HepG2 (cell line): Measurements from ENCODE around the gene NFATC3. TPM values are rescaled to one million over a fixed set of nuclear protein-coding genes. Genes with fewer than 3 reads are reported as not detected.

Source experiments
- DR1 ChIP-seq: sonication (generic); formaldehyde crosslinking; IDR thresholded peaks from 2 replicates; pipeline ENCODE4 v1.8.0; 2021; ENCODE audit warnings: mild to moderate bottlenecking, missing genetic modification reagents, inconsistent platforms
- FOXA3 ChIP-seq: IDR thresholded peaks from 2 replicates; pipeline ENCODE4 v1.6.1; 2016; ENCODE audit warnings: missing genetic modification reagents, missing compliant biosample characterization
- SKI ChIP-seq: fragments of 450-650 bp; IDR thresholded peaks from one replicate; pipeline ENCODE4 v1.6.1; 2018; ENCODE audit warnings: mild to moderate bottlenecking; ENCODE audit not compliant: partially characterized antibody
- ZBTB21 ChIP-seq: sonication (generic); formaldehyde crosslinking; IDR thresholded peaks from 2 replicates; pipeline ENCODE4 v1.4.0; 2020; ENCODE audit warnings: missing genetic modification reagents
- ZNF382 ChIP-seq: sonication (generic); formaldehyde crosslinking; IDR thresholded peaks from 2 replicates; pipeline ENCODE4 v1.5.0; 2020; ENCODE audit warnings: missing genetic modification reagents, mild to moderate bottlenecking, borderline replicate concordance
- ZNF503 ChIP-seq: sonication (generic); formaldehyde crosslinking; IDR thresholded peaks from 2 replicates; pipeline ENCODE4 v1.4.0; 2020; ENCODE audit warnings: missing genetic modification reagents
- ZNF746 ChIP-seq: sonication (generic); formaldehyde crosslinking; IDR thresholded peaks from 2 replicates; pipeline ENCODE4 v1.8.0; 2022; ENCODE audit warnings: mild to moderate bottlenecking, missing genetic modification reagents
- polyA plus RNA-seq, 8 experiments: library from polyadenylated mRNA; depleted of rRNA in 3 of 8; stranded (reverse) in 7 of 8; unstranded in 1 of 8; fragments of >200 nt; fragmentation: Illumina TruSeq in 4 of 8; extraction: Trizol in 4 of 8; gene quantifications; 2 replicates each; pipeline versions ENCODE4 v1.2.1 to v1.2.3, GENCODE V29; 2011 to 2016; ENCODE audit warnings: low read depth in 4 of 8, missing spikeins in 1 of 8, mixed read lengths in 1 of 8; ENCODE audit not compliant: insufficient read depth in 1 of 8
- total RNA-seq, 5 experiments: library from RNA; depleted of rRNA; stranded (reverse); fragments of >200 nt; fragmentation: Illumina TruSeq; extraction: Trizol; gene quantifications; 2 replicates each; pipeline ENCODE4 v1.2.3, GENCODE V29; 2016; ENCODE audit warnings: low read depth in 1 of 5
- TF ChIP-seq, protein P1 (sequence below): sonication (generic); formaldehyde crosslinking; IDR thresholded peaks from 2 replicates; pipeline ENCODE4 v1.8.1; 2023; ENCODE audit warnings: mild to moderate bottlenecking, inconsistent platforms, moderate library complexity, missing genetic modification reagents, borderline replicate concordance
- TF ChIP-seq, protein P2 (sequence below): sonication (generic); formaldehyde crosslinking; IDR thresholded peaks from 2 replicates; pipeline ENCODE4 v1.9.0; 2021; ENCODE audit warnings: missing genetic modification reagents, borderline replicate concordance
- TF ChIP-seq, protein P3 (sequence below): sonication (generic); formaldehyde crosslinking; IDR thresholded peaks from 2 replicates; pipeline ENCODE4 v1.4.0; 2020; ENCODE audit warnings: missing genetic modification reagents
- TF ChIP-seq, protein P4 (sequence below): sonication (generic); formaldehyde crosslinking; IDR thresholded peaks from one replicate; pipeline ENCODE4 v1.5.1; 2020; ENCODE audit warnings: mild to moderate bottlenecking, missing genetic modification reagents; ENCODE audit errors: not compliant biosample characterization

The NFATC3 gene
- total and polyA plus RNA-seq, 2 of the 13 experiments (the other 11 are each of a cell fraction or from before 2014, with no cell fraction given): 52.6 to 62.7 TPM

DNA sequence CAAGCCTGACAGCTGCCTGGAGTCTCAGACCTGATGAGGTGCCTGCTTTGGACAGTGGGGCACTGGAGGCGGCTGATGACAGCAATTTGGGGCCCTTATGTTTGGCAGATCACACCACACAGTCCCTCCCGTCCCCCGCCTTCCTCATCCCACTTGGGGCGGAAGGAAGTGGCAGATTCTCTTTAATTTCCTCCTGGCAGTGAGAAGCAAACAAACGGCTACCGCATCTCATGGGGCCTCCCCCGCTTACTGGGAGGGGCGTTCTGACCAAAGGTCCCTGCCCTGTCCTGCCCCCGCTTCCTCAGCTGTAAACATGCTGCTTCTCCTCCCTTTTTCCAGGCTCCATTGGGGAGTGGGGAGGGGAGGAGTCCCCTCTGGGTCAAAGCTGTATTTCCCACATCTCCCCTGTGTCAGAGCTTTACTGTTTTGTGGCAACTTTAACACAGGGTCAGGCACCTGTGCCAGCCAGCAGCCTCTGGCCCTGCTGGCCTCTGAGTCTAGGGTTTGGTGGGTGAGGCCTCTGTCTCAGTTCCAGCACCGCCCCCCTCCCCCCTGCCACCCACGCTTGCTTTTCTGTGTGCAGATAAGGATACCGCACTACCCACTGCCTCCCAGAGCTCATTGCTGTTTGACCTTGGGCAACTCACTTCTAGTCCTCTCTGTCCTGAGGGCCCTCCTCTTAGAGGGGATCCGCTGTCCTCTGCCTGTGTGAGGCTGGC, 5.4 kb upstream of the NFATC3 start (continued):
- TF ChIP-seq, protein P1, sequence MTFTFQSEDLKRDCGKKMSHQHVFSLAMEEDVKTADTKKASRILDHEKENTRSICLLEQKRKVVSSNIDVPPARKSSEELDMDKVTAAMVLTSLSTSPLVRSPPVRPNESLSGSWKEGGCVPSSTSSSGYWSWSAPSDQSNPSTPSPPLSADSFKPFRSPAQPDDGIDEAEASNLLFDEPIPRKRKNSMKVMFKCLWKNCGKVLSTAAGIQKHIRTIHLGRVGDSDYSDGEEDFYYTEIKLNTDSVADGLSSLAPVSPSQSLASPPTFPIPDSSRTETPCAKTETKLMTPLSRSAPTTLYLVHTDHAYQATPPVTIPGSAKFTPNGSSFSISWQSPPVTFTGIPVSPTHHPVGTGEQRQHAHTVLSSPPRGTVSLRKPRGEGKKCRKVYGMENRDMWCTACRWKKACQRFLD (CRISPR knock-in tag): 0 out of 2 replicates have a peak, but pooled peaks have one; percentile 78
- TF ChIP-seq, protein P2, sequence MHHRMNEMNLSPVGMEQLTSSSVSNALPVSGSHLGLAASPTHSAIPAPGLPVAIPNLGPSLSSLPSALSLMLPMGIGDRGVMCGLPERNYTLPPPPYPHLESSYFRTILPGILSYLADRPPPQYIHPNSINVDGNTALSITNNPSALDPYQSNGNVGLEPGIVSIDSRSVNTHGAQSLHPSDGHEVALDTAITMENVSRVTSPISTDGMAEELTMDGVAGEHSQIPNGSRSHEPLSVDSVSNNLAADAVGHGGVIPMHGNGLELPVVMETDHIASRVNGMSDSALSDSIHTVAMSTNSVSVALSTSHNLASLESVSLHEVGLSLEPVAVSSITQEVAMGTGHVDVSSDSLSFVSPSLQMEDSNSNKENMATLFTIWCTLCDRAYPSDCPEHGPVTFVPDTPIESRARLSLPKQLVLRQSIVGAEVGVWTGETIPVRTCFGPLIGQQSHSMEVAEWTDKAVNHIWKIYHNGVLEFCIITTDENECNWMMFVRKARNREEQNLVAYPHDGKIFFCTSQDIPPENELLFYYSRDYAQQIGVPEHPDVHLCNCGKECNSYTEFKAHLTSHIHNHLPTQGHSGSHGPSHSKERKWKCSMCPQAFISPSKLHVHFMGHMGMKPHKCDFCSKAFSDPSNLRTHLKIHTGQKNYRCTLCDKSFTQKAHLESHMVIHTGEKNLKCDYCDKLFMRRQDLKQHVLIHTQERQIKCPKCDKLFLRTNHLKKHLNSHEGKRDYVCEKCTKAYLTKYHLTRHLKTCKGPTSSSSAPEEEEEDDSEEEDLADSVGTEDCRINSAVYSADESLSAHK (CRISPR knock-in tag): no peak
- TF ChIP-seq, protein P3, sequence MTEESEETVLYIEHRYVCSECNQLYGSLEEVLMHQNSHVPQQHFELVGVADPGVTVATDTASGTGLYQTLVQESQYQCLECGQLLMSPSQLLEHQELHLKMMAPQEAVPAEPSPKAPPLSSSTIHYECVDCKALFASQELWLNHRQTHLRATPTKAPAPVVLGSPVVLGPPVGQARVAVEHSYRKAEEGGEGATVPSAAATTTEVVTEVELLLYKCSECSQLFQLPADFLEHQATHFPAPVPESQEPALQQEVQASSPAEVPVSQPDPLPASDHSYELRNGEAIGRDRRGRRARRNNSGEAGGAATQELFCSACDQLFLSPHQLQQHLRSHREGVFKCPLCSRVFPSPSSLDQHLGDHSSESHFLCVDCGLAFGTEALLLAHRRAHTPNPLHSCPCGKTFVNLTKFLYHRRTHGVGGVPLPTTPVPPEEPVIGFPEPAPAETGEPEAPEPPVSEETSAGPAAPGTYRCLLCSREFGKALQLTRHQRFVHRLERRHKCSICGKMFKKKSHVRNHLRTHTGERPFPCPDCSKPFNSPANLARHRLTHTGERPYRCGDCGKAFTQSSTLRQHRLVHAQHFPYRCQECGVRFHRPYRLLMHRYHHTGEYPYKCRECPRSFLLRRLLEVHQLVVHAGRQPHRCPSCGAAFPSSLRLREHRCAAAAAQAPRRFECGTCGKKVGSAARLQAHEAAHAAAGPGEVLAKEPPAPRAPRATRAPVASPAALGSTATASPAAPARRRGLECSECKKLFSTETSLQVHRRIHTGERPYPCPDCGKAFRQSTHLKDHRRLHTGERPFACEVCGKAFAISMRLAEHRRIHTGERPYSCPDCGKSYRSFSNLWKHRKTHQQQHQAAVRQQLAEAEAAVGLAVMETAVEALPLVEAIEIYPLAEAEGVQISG (CRISPR knock-in tag): peak; percentile 90
- peak; percentile 99 for TF ChIP-seq FOXA3 (CRISPR knock-in tag)
- TF ChIP-seq ZNF746 (CRISPR knock-in tag): peak; percentile 99
- TF ChIP-seq, protein P4, sequence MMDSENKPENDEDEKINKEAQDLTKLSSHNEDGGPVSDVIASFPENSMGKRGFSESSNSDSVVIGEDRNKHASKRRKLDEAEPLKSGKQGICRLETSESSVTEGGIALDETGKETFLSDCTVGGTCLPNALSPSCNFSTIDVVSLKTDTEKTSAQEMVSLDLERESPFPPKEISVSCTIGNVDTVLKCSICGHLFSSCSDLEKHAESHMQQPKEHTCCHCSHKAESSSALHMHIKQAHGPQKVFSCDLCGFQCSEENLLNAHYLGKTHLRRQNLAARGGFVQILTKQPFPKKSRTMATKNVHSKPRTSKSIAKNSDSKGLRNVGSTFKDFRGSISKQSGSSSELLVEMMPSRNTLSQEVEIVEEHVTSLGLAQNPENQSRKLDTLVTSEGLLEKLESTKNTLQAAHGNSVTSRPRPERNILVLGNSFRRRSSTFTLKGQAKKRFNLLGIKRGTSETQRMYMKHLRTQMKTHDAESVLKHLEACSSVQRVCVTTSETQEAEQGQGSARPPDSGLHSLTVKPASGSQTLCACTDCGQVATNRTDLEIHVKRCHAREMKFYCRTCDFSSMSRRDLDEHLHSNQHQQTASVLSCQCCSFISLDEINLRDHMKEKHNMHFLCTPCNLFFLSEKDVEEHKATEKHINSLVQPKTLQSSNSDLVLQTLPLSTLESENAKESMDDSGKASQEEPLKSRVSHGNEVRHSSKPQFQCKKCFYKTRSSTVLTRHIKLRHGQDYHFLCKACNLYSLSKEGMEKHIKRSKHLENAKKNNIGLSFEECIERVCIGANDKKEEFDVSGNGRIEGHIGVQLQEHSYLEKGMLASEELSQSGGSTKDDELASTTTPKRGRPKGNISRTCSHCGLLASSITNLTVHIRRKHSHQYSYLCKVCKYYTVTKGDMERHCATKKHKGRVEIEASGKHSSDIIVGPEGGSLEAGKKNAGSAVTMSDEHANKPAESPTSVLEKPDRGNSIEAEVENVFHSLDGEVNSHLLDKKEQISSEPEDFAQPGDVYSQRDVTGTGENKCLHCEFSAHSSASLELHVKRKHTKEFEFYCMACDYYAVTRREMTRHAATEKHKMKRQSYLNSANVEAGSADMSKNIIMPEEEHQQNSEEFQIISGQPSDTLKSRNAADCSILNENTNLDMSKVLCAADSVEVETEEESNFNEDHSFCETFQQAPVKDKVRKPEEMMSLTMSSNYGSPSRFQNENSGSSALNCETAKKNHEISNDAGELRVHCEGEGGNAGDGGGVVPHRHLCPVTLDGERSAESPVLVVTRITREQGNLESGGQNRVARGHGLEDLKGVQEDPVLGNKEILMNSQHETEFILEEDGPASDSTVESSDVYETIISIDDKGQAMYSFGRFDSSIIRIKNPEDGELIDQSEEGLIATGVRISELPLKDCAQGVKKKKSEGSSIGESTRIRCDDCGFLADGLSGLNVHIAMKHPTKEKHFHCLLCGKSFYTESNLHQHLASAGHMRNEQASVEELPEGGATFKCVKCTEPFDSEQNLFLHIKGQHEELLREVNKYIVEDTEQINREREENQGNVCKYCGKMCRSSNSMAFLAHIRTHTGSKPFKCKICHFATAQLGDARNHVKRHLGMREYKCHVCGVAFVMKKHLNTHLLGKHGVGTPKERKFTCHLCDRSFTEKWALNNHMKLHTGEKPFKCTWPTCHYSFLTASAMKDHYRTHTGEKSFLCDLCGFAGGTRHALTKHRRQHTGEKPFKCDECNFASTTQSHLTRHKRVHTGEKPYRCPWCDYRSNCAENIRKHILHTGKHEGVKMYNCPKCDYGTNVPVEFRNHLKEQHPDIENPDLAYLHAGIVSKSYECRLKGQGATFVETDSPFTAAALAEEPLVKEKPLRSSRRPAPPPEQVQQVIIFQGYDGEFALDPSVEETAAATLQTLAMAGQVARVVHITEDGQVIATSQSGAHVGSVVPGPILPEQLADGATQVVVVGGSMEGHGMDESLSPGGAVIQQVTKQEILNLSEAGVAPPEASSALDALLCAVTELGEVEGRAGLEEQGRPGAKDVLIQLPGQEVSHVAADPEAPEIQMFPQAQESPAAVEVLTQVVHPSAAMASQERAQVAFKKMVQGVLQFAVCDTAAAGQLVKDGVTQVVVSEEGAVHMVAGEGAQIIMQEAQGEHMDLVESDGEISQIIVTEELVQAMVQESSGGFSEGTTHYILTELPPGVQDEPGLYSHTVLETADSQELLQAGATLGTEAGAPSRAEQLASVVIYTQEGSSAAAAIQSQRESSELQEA (CRISPR knock-in tag): peak; percentile 66
- peak; percentile 70 for TF ChIP-seq SKI
- TF ChIP-seq ZNF382: no peak
- peak; percentile 96 for TF ChIP-seq ZNF503
- no peak for TF ChIP-seq ZBTB21 (CRISPR knock-in tag)
- TF ChIP-seq DR1 (CRISPR knock-in tag): 0 out of 2 replicates have a peak, but pooled peaks have one; percentile 73
